HepG2 (cell line): Measurements from ENCODE around the gene NPPC. TPM values are rescaled to one million over a fixed set of nuclear protein-coding genes. Genes with fewer than 3 reads are reported as not detected.

Experiments used
- ATAC-seq: fragments of 200-7000 bp; cut with Tn5 transposase; 3 replicates; pipeline ENCODE4 v1.9.1; 2020; ENCODE audit warnings: mild to moderate bottlenecking, moderate library complexity
- BruUV-seq: library from RNA; stranded (reverse); fragments of 400-500 nt; replicated peaks from 2 replicates; lab custom pipeline; 2021; lab: Mats Ljungman, UMichigan
- CTCF ChIA-PET: fragments of 300-600 bp; formaldehyde crosslinking; extraction: SDS; loops from one replicate; lab custom pipeline; 2021; ENCODE audit warnings: low total read pairs, inconsistent platforms, low intra/inter-chr PET ratio; lab: Yijun Ruan, JAX
- POLR2A ChIA-PET: fragments of 350-600 bp; sonication (Branson Sonifier 250); formaldehyde crosslinking; loops from one replicate; lab custom pipeline; 2020; ENCODE audit warnings: antibody characterized with exemption, inconsistent platforms; lab: Yijun Ruan, JAX
- DNase-seq: peaks from one replicate; pipeline ENCODE4 v3.0.0-alpha.2; 2015; ENCODE audit warnings: low spot score
- FAIRE-seq: peaks from 3 replicates; lab custom pipeline; 2011; peaks lifted over from hg19 to GRCh38; lab: Jason Lieb, UNC
- H2AFZ ChIP-seq: one replicate; pipeline ENCODE4 v1.6.1; 2011; ENCODE audit warnings: low read length, inconsistent platforms
- H3K27ac ChIP-seq: fragments of 300-600 bp; 3 replicates; pipeline ENCODE4 v1.8.0; 2011; ENCODE audit warnings: mixed run types, mild to moderate bottlenecking, mixed read lengths, low read length, inconsistent platforms; ENCODE audit not compliant: insufficient read depth; ENCODE audit errors: extremely low read length
- H3K27me3 ChIP-seq, 2 experiments: fragments of 200-600 bp in 1 of 2; 2 replicates in 1 of 2; 3 replicates in 1 of 2; pipeline versions ENCODE4 v1.6.0 to v1.8.0; 2011; ENCODE audit warnings: low read length in 2 of 2, mild to moderate bottlenecking in 2 of 2, moderate library complexity in 2 of 2, inconsistent platforms in 1 of 2; ENCODE audit not compliant: insufficient read depth in 2 of 2, control insufficient read depth in 1 of 2
- H3K36me3 ChIP-seq, 2 experiments: fragments of 200-600 bp in 1 of 2; replicated peaks in 1 of 2; 2 replicates in 1 of 2; 3 replicates in 1 of 2; pipeline versions ENCODE4 v1.5.1 to v1.8.0; 2011; ENCODE audit warnings: low read length in 2 of 2, inconsistent platforms in 1 of 2; ENCODE audit not compliant: insufficient read depth in 2 of 2, control insufficient read depth in 1 of 2
- H3K4me1 ChIP-seq: 2 replicates; pipeline ENCODE4 v1.5.1; 2012; ENCODE audit warnings: low read length, inconsistent platforms; ENCODE audit not compliant: insufficient read depth
- H3K4me2 ChIP-seq: 2 replicates; pipeline ENCODE4 v1.6.0; 2011; ENCODE audit warnings: low read depth, low read length, inconsistent platforms
- H3K4me3 ChIP-seq, 3 experiments: fragments of 200-600 bp in 1 of 3; sonication (generic), shearing (Covaris generic) in 1 of 3; replicated peaks in 1 of 3; 2 replicates each; pipeline ENCODE4 v1.5.1; 2011 to 2016; ENCODE audit warnings: low read length in 3 of 3, inconsistent platforms in 2 of 3, low read depth in 2 of 3, mild to moderate bottlenecking in 2 of 3, control low read depth in 1 of 3, mixed read lengths in 1 of 3; ENCODE audit not compliant: insufficient read depth in 1 of 3
- H3K79me2 ChIP-seq: one replicate; pipeline ENCODE4 v1.6.1; 2011; ENCODE audit warnings: low read length, inconsistent platforms; ENCODE audit not compliant: insufficient read depth
- H3K9ac ChIP-seq: 2 replicates; pipeline ENCODE4 v1.6.0; 2011; ENCODE audit warnings: mild to moderate bottlenecking, low read depth, low read length, inconsistent platforms; ENCODE audit not compliant: insufficient read depth
- H3K9me3 ChIP-seq: 2 replicates; pipeline ENCODE4 v1.5.1; 2012; ENCODE audit warnings: mild to moderate bottlenecking, low read length
- H4K20me1 ChIP-seq: 2 replicates; pipeline ENCODE4 v1.6.0; 2011; ENCODE audit warnings: inconsistent platforms, mild to moderate bottlenecking, low read length, moderate library complexity; ENCODE audit not compliant: insufficient read depth
- AGO1 ChIP-seq: fragments of 200-400 bp; formaldehyde crosslinking; IDR thresholded peaks from 2 replicates; pipeline ENCODE4 v1.6.1; 2017; ENCODE audit warnings: mild to moderate bottlenecking, low read depth, low read length, moderate library complexity; ENCODE audit not compliant: poor library complexity, severe bottlenecking
- ATRX ChIP-seq: sonication (generic); formaldehyde crosslinking; IDR thresholded peaks from 2 replicates; pipeline ENCODE4 v1.4.0; 2020; ENCODE audit warnings: missing genetic modification reagents, borderline replicate concordance
- ELF3 ChIP-seq: IDR thresholded peaks from 2 replicates; pipeline ENCODE4 v1.6.1; 2016; ENCODE audit warnings: missing genetic modification reagents, missing compliant biosample characterization
- ELF4 ChIP-seq: sonication (generic); formaldehyde crosslinking; IDR thresholded peaks from 2 replicates; pipeline ENCODE4 v1.5.0; 2020; ENCODE audit warnings: missing genetic modification reagents, mild to moderate bottlenecking, moderate library complexity, borderline replicate concordance
- HMGA1 ChIP-seq: sonication (generic); formaldehyde crosslinking; conservative IDR thresholded peaks from 2 replicates; pipeline ENCODE4 v1.4.0; 2020; ENCODE audit warnings: missing genetic modification reagents
- MAFG ChIP-seq: sonication (generic); formaldehyde crosslinking; IDR thresholded peaks from 2 replicates; pipeline ENCODE4 v1.5.1; 2020; ENCODE audit warnings: mild to moderate bottlenecking, missing genetic modification reagents
- NCOA1 ChIP-seq: sonication (generic); formaldehyde crosslinking; IDR thresholded peaks from 2 replicates; pipeline ENCODE4 v1.9.0; 2021; ENCODE audit warnings: missing genetic modification reagents
- NFYB ChIP-seq: sonication (generic); formaldehyde crosslinking; IDR thresholded peaks from 2 replicates; pipeline ENCODE4 v1.4.0; 2020; ENCODE audit warnings: missing genetic modification reagents
- SP1 ChIP-seq, 2 experiments: fragments of 450-650 bp in 1 of 2; sonication (generic) in 1 of 2; formaldehyde crosslinking in 1 of 2; IDR thresholded peaks; 2 replicates each; pipeline versions ENCODE4 v1.4.0 to v1.6.1; 2016 to 2020; ENCODE audit warnings: missing genetic modification reagents in 1 of 2
- ZBTB37 ChIP-seq: sonication (generic); formaldehyde crosslinking; IDR thresholded peaks from 2 replicates; pipeline ENCODE4 v1.4.0; 2020; ENCODE audit warnings: mild to moderate bottlenecking, missing genetic modification reagents
- ZHX1 ChIP-seq: sonication (generic); formaldehyde crosslinking; IDR thresholded peaks from 2 replicates; pipeline ENCODE4 v1.8.1; 2022; ENCODE audit warnings: low read depth, mild to moderate bottlenecking, missing genetic modification reagents
- ZNF230 ChIP-seq: sonication (generic); formaldehyde crosslinking; IDR thresholded peaks from 2 replicates; pipeline ENCODE4 v1.4.0; 2020; ENCODE audit warnings: mild to moderate bottlenecking, missing genetic modification reagents
- ZNF354B ChIP-seq: sonication (generic); formaldehyde crosslinking; IDR thresholded peaks from 2 replicates; pipeline ENCODE4 v1.8.0; 2022; ENCODE audit warnings: mild to moderate bottlenecking, missing genetic modification reagents
- ZNF747 ChIP-seq: sonication (generic); formaldehyde crosslinking; IDR thresholded peaks from 2 replicates; pipeline ENCODE4 v1.8.1; 2023; ENCODE audit warnings: missing genetic modification reagents, mild to moderate bottlenecking, borderline replicate concordance
- WGBS: methylation state at CpG from one replicate; pipeline ENCODE4 v1.1.6; 2017; ENCODE audit warnings: low lambda C conversion rate; 5-methylcytosine and 5-hydroxymethylcytosine counted together
- in situ Hi-C: cut with HindIII; loops from 2 replicates; pipeline ENCODE4 v1.10.0; 2017; ENCODE audit warnings: low pct_unique_long_range_greater_than_20kb; ENCODE audit not compliant: extremely low pct_ligation_motif_present
- intact Hi-C: fragments of 100-400 bp; cut with micrococcal nuclease; formaldehyde crosslinking; loops from one replicate; pipeline ENCODE4 v1.10.0; 2022; ENCODE audit not compliant: unreplicated experiment
- polyA plus RNA-seq, 8 experiments: library from polyadenylated mRNA; depleted of rRNA in 3 of 8; stranded (reverse) in 7 of 8; unstranded in 1 of 8; fragments of >200 nt; fragmentation: Illumina TruSeq in 4 of 8; extraction: Trizol in 4 of 8; gene quantifications; 2 replicates each; pipeline versions ENCODE4 v1.2.1 to v1.2.3, GENCODE V29; 2011 to 2016; ENCODE audit warnings: low read depth in 4 of 8, missing spikeins in 1 of 8, mixed read lengths in 1 of 8; ENCODE audit not compliant: insufficient read depth in 1 of 8
- total RNA-seq, 5 experiments: library from RNA; depleted of rRNA; stranded (reverse); fragments of >200 nt; fragmentation: Illumina TruSeq; extraction: Trizol; gene quantifications; 2 replicates each; pipeline ENCODE4 v1.2.3, GENCODE V29; 2016; ENCODE audit warnings: low read depth in 1 of 5
- TF ChIP-seq, protein P1 (sequence below): sonication (generic); formaldehyde crosslinking; IDR thresholded peaks from 2 replicates; pipeline ENCODE4 v1.5.1; 2020; ENCODE audit warnings: missing genetic modification reagents, mild to moderate bottlenecking, borderline replicate concordance

Gene NPPC
- total and polyA plus RNA-seq, 2 of the 13 experiments (the other 11 are each of a cell fraction or from before 2014, with no cell fraction given) = 0.11 TPM; not detected in 1

GRCh38 chr2:231960810-231961348 is 34.7 kb upstream of the NPPC start (continued):
- TF ChIP-seq ZHX1 (CRISPR knock-in tag) (peak; percentile 6; the same call in 1 of the 2 replicates), ZNF230 (CRISPR knock-in tag) (0 out of 2 replicates have a peak, but pooled peaks have one; percentile 9), MAFG (no peak), ATRX (CRISPR knock-in tag) (no peak), NFYB (CRISPR knock-in tag) (no peak)

GRCh38 chr2:231957913-231958763 is 31.9 kb upstream of the NPPC start:
- 18% methylated on average over 4 of the region's 4 CpGs for WGBS
- in situ Hi-C loops = no loop called here
- FAIRE-seq = peak; percentile 70
- 0 out of 2 replicates have a peak, but pooled peaks have one; percentile 25 for TF ChIP-seq ELF3 (CRISPR knock-in tag)
- TF ChIP-seq HMGA1 (CRISPR knock-in tag) = no peak
- TF ChIP-seq, protein P1, sequence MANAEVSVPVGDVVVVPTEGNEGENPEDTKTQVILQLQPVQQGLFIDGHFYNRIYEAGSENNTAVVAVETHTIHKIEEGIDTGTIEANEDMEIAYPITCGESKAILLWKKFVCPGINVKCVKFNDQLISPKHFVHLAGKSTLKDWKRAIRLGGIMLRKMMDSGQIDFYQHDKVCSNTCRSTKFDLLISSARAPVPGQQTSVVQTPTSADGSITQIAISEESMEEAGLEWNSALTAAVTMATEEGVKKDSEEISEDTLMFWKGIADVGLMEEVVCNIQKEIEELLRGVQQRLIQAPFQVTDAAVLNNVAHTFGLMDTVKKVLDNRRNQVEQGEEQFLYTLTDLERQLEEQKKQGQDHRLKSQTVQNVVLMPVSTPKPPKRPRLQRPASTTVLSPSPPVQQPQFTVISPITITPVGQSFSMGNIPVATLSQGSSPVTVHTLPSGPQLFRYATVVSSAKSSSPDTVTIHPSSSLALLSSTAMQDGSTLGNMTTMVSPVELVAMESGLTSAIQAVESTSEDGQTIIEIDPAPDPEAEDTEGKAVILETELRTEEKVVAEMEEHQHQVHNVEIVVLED (CRISPR knock-in tag) = no peak
- no peak for TF ChIP-seq ELF4
- no peak for TF ChIP-seq ZNF354B
- TF ChIP-seq ZBTB37 (CRISPR knock-in tag) = no peak
- TF ChIP-seq ZNF747 = no peak
- TF ChIP-seq NCOA1 = no peak
- TF ChIP-seq AGO1 = no peak
- no peak for TF ChIP-seq SP1 (IDR thresholded peaks at IDR 0.05)
- TF ChIP-seq SP1 (CRISPR knock-in tag; IDR thresholded peaks at IDR 0.05) = no peak

More at GRCh38 chr2:231957913-231958763, 31.9 kb upstream of the NPPC start:
- Histone ChIP-seq H3K4me1 (peaks cover 47% of the 10 kb centered on the region), H3K9me3 (no peaks in the 10 kb centered on the region), H2AFZ (peak overlapping the region; percentile 31), H3K4me3 (peak overlapping the region in 1 of 3 experiments; percentile 6; a peak in 2 of 6 replicates), H3K9ac (no peak overlapping the region; the same call in 1 of the 2 replicates), H3K79me2 (peaks cover 11% of the 10 kb centered on the region), H3K36me3 (no peaks in the 10 kb centered on the region), H3K27me3 (0 out of 5 replicates have a peak, but pooled peaks cover 0 to 4% of the 10 kb centered on the region in 2 experiments), H4K20me1 (no peaks in the 10 kb centered on the region), H3K4me2 (peak overlapping the region; percentile 63), H3K27ac (peak overlapping the region; percentile 57)
- CTCF ChIA-PET = no interaction called here
- peak; percentile 47 for ATAC-seq
- no TSS peak for BruUV-seq
- POLR2A ChIA-PET = no interaction called here
- intact Hi-C loops = no loop called here
- peak; percentile 62 for DNase-seq
